CD14-positive monocyte (primary cell): Measurements from ENCODE around the gene IKZF2. TPM values are rescaled to one million over a fixed set of nuclear protein-coding genes. Genes with fewer than 3 reads are reported as not detected.

Source experiments
- DNase-seq, 3 donors: peaks; one replicate each; pipeline ENCODE4 v3.0.0-alpha.2; 2011 to 2022
- H2AFZ ChIP-seq: 2 replicates; pipeline ENCODE4 v1.6.0; 2012; ENCODE audit warnings: mild to moderate bottlenecking, low read depth, low read length, inconsistent platforms; ENCODE audit not compliant: insufficient read depth, poor library complexity, severe bottlenecking
- H3K27ac ChIP-seq, 2 donors: 1 replicate in 1 of 2; 2 replicates in 1 of 2; pipeline ENCODE4 v1.5.1; 2012 to 2013; ENCODE audit warnings: low read length in 2 of 2, control low read depth in 1 of 2, inconsistent platforms in 1 of 2, low read depth in 1 of 2, mild to moderate bottlenecking in 1 of 2
- H3K27me3 ChIP-seq, 2 donors: one replicate each; pipeline versions ENCODE4 v1.6.0 to v1.6.1; 2011 to 2013; ENCODE audit warnings: low read length in 2 of 2; ENCODE audit not compliant: control insufficient read depth in 2 of 2, insufficient read depth in 2 of 2
- H3K36me3 ChIP-seq, 2 donors: replicated peaks in 1 of 2; 1 replicate in 1 of 2; 2 replicates in 1 of 2; pipeline versions ENCODE4 v1.5.1 to v1.6.1; 2012 to 2013; ENCODE audit warnings: low read length in 2 of 2, control low read depth in 1 of 2, inconsistent platforms in 1 of 2, mild to moderate bottlenecking in 1 of 2; ENCODE audit not compliant: insufficient read depth in 2 of 2, control insufficient read depth in 1 of 2
- H3K4me1 ChIP-seq, 2 donors: 1 replicate in 1 of 2; 2 replicates in 1 of 2; pipeline versions ENCODE4 v1.5.1 to v1.6.1; 2012 to 2013; ENCODE audit warnings: low read length in 2 of 2, control low read depth in 1 of 2, inconsistent platforms in 1 of 2, mild to moderate bottlenecking in 1 of 2, moderate library complexity in 1 of 2; ENCODE audit not compliant: insufficient read depth in 2 of 2, control insufficient read depth in 1 of 2
- H3K4me2 ChIP-seq: replicated peaks from 2 replicates; pipeline ENCODE3; 2012; ENCODE audit warnings: low read length, moderate library complexity, mild to moderate bottlenecking; ENCODE audit not compliant: poor library complexity, severe bottlenecking; ENCODE audit errors: extremely low read depth
- H3K4me3 ChIP-seq, 3 experiments: fragments of 200-600 bp in 1 of 3; sonication (generic) in 1 of 3; replicated peaks in 1 of 3; 1 replicate in 2 of 3; 2 replicates in 1 of 3; pipeline ENCODE4 v1.5.1; 2011 to 2013; ENCODE audit warnings: low read length in 3 of 3, mild to moderate bottlenecking in 3 of 3, control low read depth in 2 of 3, low read depth in 2 of 3, inconsistent platforms in 1 of 3, moderate library complexity in 1 of 3
- H3K79me2 ChIP-seq: 2 replicates; pipeline ENCODE4 v1.6.0; 2012; ENCODE audit warnings: mild to moderate bottlenecking, control low read depth, inconsistent platforms, low read length, moderate library complexity; ENCODE audit not compliant: insufficient read depth
- H3K9ac ChIP-seq: 2 replicates; pipeline ENCODE4 v1.6.0; 2017; ENCODE audit warnings: low read length, mild to moderate bottlenecking; ENCODE audit not compliant: insufficient read depth, poor library complexity, severe bottlenecking
- H3K9me3 ChIP-seq, 2 donors: replicated peaks in 1 of 2; 1 replicate in 1 of 2; 2 replicates in 1 of 2; pipeline versions ENCODE4 v1.5.1 to v1.6.1; 2012 to 2013; ENCODE audit warnings: low read length in 2 of 2, control low read depth in 1 of 2; ENCODE audit not compliant: control insufficient read depth in 1 of 2, insufficient read depth in 1 of 2
- H4K20me1 ChIP-seq: 2 replicates; pipeline ENCODE4 v1.6.0; 2012; ENCODE audit warnings: mild to moderate bottlenecking, low read length, control low read depth, moderate library complexity; ENCODE audit not compliant: insufficient read depth
- H3K27ac Mint-ChIP-seq, 7 donors: one replicate each; pipeline ENCODE4 v1.8.0; 2020; ENCODE audit warnings: mild to moderate bottlenecking in 7 of 7, mixed read lengths in 7 of 7, moderate library complexity in 6 of 7, inconsistent platforms in 2 of 7
- H3K27me3 Mint-ChIP-seq, 3 donors: one replicate each; pipeline ENCODE4 v1.8.0; 2021 to 2022; ENCODE audit warnings: low read depth in 3 of 3, mild to moderate bottlenecking in 3 of 3, mixed read lengths in 3 of 3, moderate library complexity in 3 of 3, inconsistent platforms in 1 of 3
- H3K36me3 Mint-ChIP-seq, 2 donors: one replicate each; pipeline ENCODE4 v1.8.0; 2020; ENCODE audit warnings: mixed read lengths in 2 of 2, inconsistent platforms in 1 of 2, mild to moderate bottlenecking in 1 of 2
- H3K4me1 Mint-ChIP-seq: one replicate; pipeline ENCODE4 v1.8.0; 2020; ENCODE audit warnings: mild to moderate bottlenecking, mixed read lengths
- H3K4me3 Mint-ChIP-seq, 2 donors: one replicate each; pipeline ENCODE4 v1.8.0; 2020; ENCODE audit warnings: mild to moderate bottlenecking in 2 of 2, mixed read lengths in 2 of 2, moderate library complexity in 1 of 2
- H3K9me3 Mint-ChIP-seq, 7 donors: one replicate each; pipeline ENCODE4 v1.8.0; 2020 to 2022; ENCODE audit warnings: mixed read lengths in 7 of 7, mild to moderate bottlenecking in 6 of 7, moderate library complexity in 6 of 7, inconsistent platforms in 2 of 7
- WGBS: methylation state at CpG from one replicate; pipeline ENCODE4 v1.1.5; 2013; ENCODE audit warnings: missing lambda C conversion rate; ENCODE audit not compliant: insufficient coverage; 5-methylcytosine and 5-hydroxymethylcytosine counted together
- intact Hi-C, 2 donors: fragments of 100-400 bp; cut with micrococcal nuclease; formaldehyde crosslinking; loops; one replicate each; pipeline versions ENCODE4 v1.15.0 to v1.15.1; 2023
- polyA plus RNA-seq, 3 donors: library from polyadenylated mRNA; depleted of rRNA in 1 of 3; unstranded in 2 of 3; stranded (reverse) in 1 of 3; fragments of 300-500 nt in 2 of 3; fragments of >200 nt in 1 of 3; fragmentation: Illumina TruSeq in 2 of 3; gene quantifications; 1 replicate in 2 of 3; 2 replicates in 1 of 3; pipeline ENCODE4 v1.2.3, GENCODE V29; 2012 to 2021
- TF ChIP-seq, protein P1 (sequence below): fragments of 200-600 bp; IDR thresholded peaks from one replicate; pipeline ENCODE4 v1.8.0; 2022; ENCODE audit warnings: antibody characterized with exemption, mild to moderate bottlenecking

IKZF2 gene
- polyA plus RNA-seq, 3 donors: 0.10 to 0.12 (median 0.11) TPM

DNA sequence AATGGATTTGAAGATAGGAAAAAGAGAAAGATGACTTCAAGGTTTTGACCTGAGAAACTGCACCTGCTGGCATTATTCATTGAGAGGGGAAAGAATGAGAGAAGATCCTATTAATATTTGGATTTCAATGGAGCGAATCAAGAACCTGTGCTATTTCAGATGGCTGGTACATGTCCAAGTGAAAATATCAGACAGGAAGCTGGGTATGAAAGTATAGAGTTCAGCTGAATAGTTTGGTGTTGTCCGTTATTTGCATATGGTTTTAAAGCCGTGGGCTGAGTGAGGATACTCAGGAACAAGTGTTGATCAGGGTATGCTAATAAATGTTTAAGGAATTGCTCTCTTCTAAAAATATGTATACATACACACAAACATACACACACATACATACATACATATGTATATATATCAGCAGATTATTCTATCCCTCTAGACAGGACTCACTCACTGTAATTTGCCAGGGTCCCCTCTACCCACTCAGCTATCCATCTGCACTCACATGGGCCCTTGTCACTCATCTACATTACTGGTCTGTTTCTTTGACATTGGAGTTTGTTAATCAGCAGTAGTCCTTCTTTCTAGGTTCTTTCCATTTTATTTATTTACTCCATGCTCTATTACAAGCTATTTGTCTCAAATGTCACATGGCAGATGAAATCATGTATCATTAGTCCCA is 33.9 kb upstream of the IKZF2 start:
- Histone ChIP-seq H4K20me1 (no peaks in the 10 kb centered on the region), H3K27me3 (no peaks in the 10 kb centered on the region), H3K4me1 (no peaks in the 10 kb centered on the region), H3K79me2 (no peaks in the 10 kb centered on the region), H3K27ac (no peak overlapping the region), H3K4me2 (no peak overlapping the region), H3K9me3 (no peaks in the 10 kb centered on the region), H2AFZ (no peak overlapping the region), H3K36me3 (no peaks in the 10 kb centered on the region), H3K9ac (no peak overlapping the region), H3K4me3 (no peak overlapping the region)
- 100% methylated on average over 1 of the region's 3 CpGs for WGBS
- TF ChIP-seq, protein P1, sequence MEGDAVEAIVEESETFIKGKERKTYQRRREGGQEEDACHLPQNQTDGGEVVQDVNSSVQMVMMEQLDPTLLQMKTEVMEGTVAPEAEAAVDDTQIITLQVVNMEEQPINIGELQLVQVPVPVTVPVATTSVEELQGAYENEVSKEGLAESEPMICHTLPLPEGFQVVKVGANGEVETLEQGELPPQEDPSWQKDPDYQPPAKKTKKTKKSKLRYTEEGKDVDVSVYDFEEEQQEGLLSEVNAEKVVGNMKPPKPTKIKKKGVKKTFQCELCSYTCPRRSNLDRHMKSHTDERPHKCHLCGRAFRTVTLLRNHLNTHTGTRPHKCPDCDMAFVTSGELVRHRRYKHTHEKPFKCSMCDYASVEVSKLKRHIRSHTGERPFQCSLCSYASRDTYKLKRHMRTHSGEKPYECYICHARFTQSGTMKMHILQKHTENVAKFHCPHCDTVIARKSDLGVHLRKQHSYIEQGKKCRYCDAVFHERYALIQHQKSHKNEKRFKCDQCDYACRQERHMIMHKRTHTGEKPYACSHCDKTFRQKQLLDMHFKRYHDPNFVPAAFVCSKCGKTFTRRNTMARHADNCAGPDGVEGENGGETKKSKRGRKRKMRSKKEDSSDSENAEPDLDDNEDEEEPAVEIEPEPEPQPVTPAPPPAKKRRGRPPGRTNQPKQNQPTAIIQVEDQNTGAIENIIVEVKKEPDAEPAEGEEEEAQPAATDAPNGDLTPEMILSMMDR: no peak
- Mint-ChIP-seq H3K27me3 (peaks cover 0 to 3% (median 0%) of the 10 kb centered on the region in 3 donors), H3K27ac (no peak overlapping the region), H3K9me3 (peaks cover 0 to 2% (median 0%) of the 10 kb centered on the region in 7 donors), H3K36me3 (no peaks in the 10 kb centered on the region), H3K4me1 (no peaks in the 10 kb centered on the region), H3K4me3 (no peak overlapping the region)
- no peak for DNase-seq
- intact Hi-C loops: no loop called here

DNA sequence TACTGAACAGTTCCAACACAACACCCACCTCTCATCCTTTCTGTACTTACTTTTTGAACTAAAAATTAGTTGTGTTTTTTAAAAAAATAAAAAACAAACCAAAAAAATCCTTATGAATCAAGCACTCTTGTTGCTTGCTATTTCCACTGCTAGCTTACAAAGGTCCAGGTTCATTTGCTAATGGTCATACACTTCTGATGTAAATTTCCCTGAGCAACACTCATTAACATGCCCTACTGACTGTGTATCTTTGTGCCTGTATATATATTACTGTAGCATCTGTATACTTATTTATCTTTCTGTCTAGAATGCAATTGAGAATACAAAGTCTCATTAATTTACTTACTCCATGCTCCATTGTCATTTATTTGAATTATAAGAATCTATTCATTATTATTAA is 30.3 kb upstream of the IKZF2 start:
- Mint-ChIP-seq H3K27me3 (no peaks in the 10 kb centered on the region), H3K9me3 (no peaks in the 10 kb centered on the region), H3K27ac (no peak overlapping the region), H3K36me3 (no peaks in the 10 kb centered on the region), H3K4me1 (no peaks in the 10 kb centered on the region), H3K4me3 (no peak overlapping the region)
- no peak overlapping the region for H3K4me3 ChIP-seq
- H3K9ac ChIP-seq: no peak overlapping the region
- no peak overlapping the region for H3K4me2 ChIP-seq
- H3K79me2 ChIP-seq: no peaks in the 10 kb centered on the region
- no peaks in the 10 kb centered on the region for H3K9me3 ChIP-seq
- H3K4me1 ChIP-seq: no peaks in the 10 kb centered on the region
- TF ChIP-seq, protein P1: no peak
- H4K20me1 ChIP-seq: no peaks in the 10 kb centered on the region
- no peaks in the 10 kb centered on the region for H3K36me3 ChIP-seq
- intact Hi-C loops: no loop called here
- no peak overlapping the region for H3K27ac ChIP-seq
- H2AFZ ChIP-seq: no peak overlapping the region
- no peaks in the 10 kb centered on the region for H3K27me3 ChIP-seq
- DNase-seq: no peak
